Esophagus muscularis mucosa (tissue), 4 donors: ENCODE results near the gene FCRLA. TPM values are rescaled to one million over a fixed set of nuclear protein-coding genes. Genes with fewer than 3 reads are reported as not detected.
"Not testable (repeated sequence)": the region's sequence is repeated elsewhere in the genome, so short reads cannot be mapped to it uniquely, and the experiment has no call there.

Source experiments
- DNase-seq: peaks from one replicate; pipeline ENCODE4 v3.0.0-alpha.2; 2017; ENCODE audit errors: extremely low spot score
- H3K27ac ChIP-seq, 4 donors: fragments of 200-600 bp; sonication (generic); replicated peaks in 1 of 4; 1 replicate in 3 of 4; 2 replicates in 1 of 4; pipeline ENCODE4 v1.5.1; 2016 to 2019; ENCODE audit warnings: mild to moderate bottlenecking in 1 of 4
- H3K27me3 ChIP-seq, 4 donors: fragments of 200-600 bp; sonication (generic); one replicate each; pipeline versions ENCODE4 v1.5.1 to v1.6.0; 2016 to 2019
- H3K36me3 ChIP-seq, 4 donors: fragments of 200-600 bp; sonication (generic); one replicate each; pipeline ENCODE4 v1.5.1; 2016 to 2019
- H3K4me1 ChIP-seq, 4 donors: fragments of 200-600 bp; sonication (generic); one replicate each; pipeline ENCODE4 v1.5.1; 2016 to 2019
- H3K4me3 ChIP-seq, 4 donors: fragments of 200-600 bp; sonication (generic); 1 replicate in 2 of 4; 2 replicates in 2 of 4; pipeline ENCODE4 v1.5.1; 2016 to 2019; ENCODE audit warnings: mild to moderate bottlenecking in 4 of 4, moderate library complexity in 1 of 4
- H3K9me3 ChIP-seq, 4 donors: fragments of 200-600 bp; sonication (generic); 1 replicate in 3 of 4; 2 replicates in 1 of 4; pipeline ENCODE4 v1.5.1; 2016 to 2019
- CTCF ChIP-seq, 3 experiments: fragments of 200-600 bp in 2 of 3; fragments of 450-650 bp in 1 of 3; sonication (generic) in 2 of 3; IDR thresholded peaks; one replicate each; pipeline ENCODE4 v1.5.1; 2017 to 2019; ENCODE audit warnings: antibody characterized with exemption in 3 of 3, mild to moderate bottlenecking in 2 of 3, moderate library complexity in 1 of 3
- EP300 ChIP-seq: sonication (generic); formaldehyde crosslinking; IDR thresholded peaks from one replicate; pipeline ENCODE4 v1.6.1; 2017; ENCODE audit warnings: antibody characterized with exemption
- POLR2A ChIP-seq: fragments of 450-650 bp; IDR thresholded peaks from one replicate; pipeline ENCODE4 v1.6.1; 2017; ENCODE audit warnings: antibody characterized with exemption, moderate library complexity, mild to moderate bottlenecking, low read depth
- POLR2AphosphoS5 ChIP-seq, 2 donors: sonication (generic); formaldehyde crosslinking; IDR thresholded peaks; one replicate each; pipeline ENCODE4 v1.6.1; 2017; ENCODE audit warnings: antibody characterized with exemption in 2 of 2
- WGBS: methylation state at CpG from one replicate; pipeline ENCODE4 v1.1.5; 2018; 5-methylcytosine and 5-hydroxymethylcytosine counted together
- intact Hi-C: fragments of 100-400 bp; cut with DNase I; formaldehyde crosslinking; loops from one replicate; pipeline ENCODE4 v1.15.1; 2023
- total RNA-seq, 4 donors: library from RNA; depleted of rRNA; stranded (reverse); fragments of >200 nt; gene quantifications; one replicate each; pipeline versions ENCODE4 v1.1.0 to v1.2.1, GENCODE V29; 2016

Gene FCRLA
- total RNA-seq: under 1 TPM in 2 of 4 donors, not detected in 2; 0.33 to 0.75 TPM

DNA sequence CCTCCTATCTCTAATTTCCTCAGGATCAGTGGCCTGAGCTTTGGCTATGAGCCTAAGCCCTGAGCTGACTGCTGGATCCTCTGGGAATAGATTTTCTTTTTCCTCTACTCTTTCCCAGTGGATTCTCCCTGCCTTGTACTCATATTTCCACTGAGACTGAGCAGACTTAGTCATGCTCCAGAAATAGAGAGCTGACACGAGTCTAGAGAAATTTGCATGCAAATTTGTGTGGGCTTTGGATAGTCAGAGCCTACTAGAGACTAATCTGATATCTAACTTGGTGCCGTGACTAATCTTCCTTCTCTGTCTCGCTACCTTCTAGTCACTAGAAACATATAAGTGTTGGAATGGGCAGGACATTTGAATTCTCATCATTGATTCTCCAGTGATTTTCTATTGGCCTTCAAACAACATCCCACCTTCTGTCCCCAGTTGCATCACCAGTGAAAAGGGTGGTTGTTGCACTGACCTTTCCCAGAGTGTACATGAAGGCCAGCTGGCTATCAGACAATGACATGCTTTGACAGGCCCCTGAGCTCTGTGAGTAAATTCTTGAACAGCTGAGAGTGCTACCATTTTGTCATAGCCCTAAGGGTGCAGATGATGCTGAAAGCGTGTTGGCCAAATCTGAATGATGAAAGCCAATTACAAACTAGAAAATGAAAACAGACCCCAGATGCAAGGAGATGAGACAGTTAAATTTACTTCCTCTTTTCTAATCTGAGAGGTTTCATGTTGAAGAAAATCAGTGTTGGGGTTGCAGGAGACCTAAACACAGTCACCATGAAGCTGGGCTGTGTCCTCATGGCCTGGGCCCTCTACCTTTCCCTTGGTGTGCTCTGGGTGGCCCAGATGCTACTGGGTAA, at the start of gene FCRLA:
FCRLA (plus strand) TSS at position 748 of the 866 bp plus-strand sequence; CDS start at position 784, 36 bp downstream.
- no peaks in the 10 kb centered on the region for H3K4me1 ChIP-seq
- intact Hi-C loops: no loop called here
- TF ChIP-seq POLR2A (no peak), CTCF (IDR thresholded peaks at IDR 0.05) (no peak), POLR2AphosphoS5 (IDR thresholded peaks at IDR 0.05) (no peak), EP300 (no peak)
- WGBS: 43% methylated on average over 4 of the region's 4 CpGs
- peaks cover 0 to 10% (median 0%) of the 10 kb centered on the region in 4 donors for H3K27me3 ChIP-seq
- no peak for DNase-seq
- peak within 1 kb of the TSS in 2 of 4 donors; percentile 10 to 23 for H3K27ac ChIP-seq
- no peak within 1 kb of the TSS for H3K4me3 ChIP-seq
- H3K9me3 ChIP-seq: no peaks in the 10 kb centered on the region
- no peaks in the 10 kb centered on the region for H3K36me3 ChIP-seq

DNA sequence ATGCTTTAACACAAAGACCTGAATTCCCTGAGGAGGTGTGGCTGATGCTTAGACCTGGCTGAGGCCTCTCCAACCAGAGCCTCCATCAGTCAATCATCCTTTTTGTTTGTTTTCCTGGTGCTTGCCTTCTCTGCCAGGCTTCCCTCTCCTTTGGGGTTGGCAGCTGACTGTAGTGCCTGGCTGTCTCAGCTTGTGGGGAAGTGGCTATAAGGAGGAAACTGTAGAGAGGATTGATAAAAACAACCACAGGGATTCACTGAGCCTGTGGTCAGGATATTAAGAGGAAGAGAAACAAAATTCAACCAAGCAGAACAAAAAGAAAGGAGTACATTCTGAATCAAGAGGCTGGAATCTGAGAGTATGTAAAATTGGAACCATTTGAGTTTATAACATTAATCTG, 48.5 kb upstream of the FCRLA start:
- DNase-seq, H3K27ac ChIP-seq, H3K4me3 ChIP-seq, H3K4me1 ChIP-seq, H3K36me3 ChIP-seq, intact Hi-C loops, H3K9me3 ChIP-seq, H3K27me3 ChIP-seq: not testable (repeated sequence)

DNA sequence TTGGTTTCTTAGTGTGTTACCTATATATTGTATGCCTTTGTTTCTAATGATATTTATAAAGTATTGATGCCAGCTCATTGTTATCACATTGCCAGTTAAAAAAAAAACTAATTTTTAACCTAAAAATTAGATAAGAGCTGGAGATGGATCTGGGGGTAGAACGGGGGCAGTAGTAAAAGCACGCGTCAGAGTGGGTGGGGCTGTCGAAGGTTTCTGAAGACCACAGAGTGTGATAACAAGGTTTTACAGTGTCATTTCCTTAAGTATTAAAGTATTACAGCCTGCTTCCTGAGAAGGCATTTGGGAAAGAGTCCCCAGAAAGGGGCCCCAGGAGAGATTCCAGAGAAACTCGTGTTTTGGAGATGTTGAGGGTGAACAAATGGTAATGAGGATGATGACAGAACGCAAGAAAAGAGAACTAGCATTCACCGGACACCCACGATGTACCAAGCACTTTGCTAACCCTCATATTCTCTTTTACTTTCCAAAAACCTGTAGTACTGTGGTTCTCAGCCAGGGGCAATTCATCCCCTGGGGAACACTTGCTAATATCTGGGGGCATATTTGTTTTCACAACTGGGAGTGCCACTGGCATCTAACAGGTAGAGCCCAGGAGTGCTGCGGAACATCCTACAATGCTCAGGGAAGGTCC, 45.2 kb upstream of the FCRLA start:
- intact Hi-C loops: not testable (repeated sequence)

GRCh38 chr1:161662684-161663339, 44.2 kb upstream of the FCRLA start, which contains the start of gene FCGR2B:
Gene FCGR2B (plus strand): TSS chr1:161663143. CDS start chr1:161663242, 99 bp downstream.
- H3K36me3 ChIP-seq, H3K27me3 ChIP-seq, H3K9me3 ChIP-seq, DNase-seq, intact Hi-C loops, H3K4me3 ChIP-seq, H3K27ac ChIP-seq, H3K4me1 ChIP-seq: not testable (repeated sequence)
- no CpG with 5 or more reads among the region's 4 CpGs for WGBS

More for the DNA sequence above, 45.2 kb upstream of the FCRLA start:
- not testable (repeated sequence) for H3K36me3 ChIP-seq, H3K27ac ChIP-seq, H3K9me3 ChIP-seq, H3K4me1 ChIP-seq, H3K4me3 ChIP-seq, DNase-seq, H3K27me3 ChIP-seq
- WGBS: no CpG with 5 or more reads among the region's 9 CpGs

DNA sequence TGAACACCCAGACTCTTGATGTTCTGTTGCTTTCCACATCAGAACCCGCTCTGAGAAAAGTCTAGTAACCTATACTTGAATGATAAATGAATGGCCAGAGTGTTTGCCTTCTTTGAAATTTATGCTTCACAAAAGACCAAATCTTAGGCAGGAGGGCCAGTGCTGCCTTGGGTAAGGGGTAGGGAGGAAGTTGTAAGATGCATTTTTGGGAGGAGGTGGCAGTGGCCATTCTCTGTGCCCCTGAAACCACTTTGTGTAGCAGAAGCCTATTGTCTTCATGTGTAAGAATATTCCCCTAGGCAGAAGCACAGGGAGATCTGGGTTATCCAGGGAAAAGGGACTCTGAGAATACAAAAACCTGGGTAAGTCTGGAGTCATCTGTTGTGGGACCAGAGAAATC, 43.5 kb upstream of the FCRLA start:
- H3K4me3 ChIP-seq, H3K9me3 ChIP-seq, H3K36me3 ChIP-seq, intact Hi-C loops, H3K27me3 ChIP-seq, DNase-seq, H3K27ac ChIP-seq, H3K4me1 ChIP-seq: not testable (repeated sequence)
- no CpG with 5 or more reads among the region's 1 CpG for WGBS

DNA sequence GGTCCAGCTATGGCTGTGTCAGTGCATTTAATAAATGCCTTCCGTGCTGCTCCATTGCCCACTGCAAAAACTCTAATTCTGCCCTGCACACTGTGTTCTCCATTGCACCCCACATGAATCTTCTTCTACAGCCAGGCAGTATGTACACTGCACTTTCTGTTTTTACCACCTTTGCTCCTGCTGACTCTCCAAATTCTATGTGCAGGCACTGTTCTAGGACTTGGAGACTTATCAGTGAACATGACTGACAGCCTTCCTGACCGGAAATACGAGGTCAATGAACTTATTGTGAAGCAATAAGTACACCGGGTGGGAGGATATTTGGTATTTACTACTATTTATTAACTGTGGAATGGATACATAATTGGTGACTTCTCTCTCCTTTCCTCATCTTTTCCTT, 42.3 kb upstream of the FCRLA start:
- H3K9me3 ChIP-seq, DNase-seq, H3K27me3 ChIP-seq, H3K27ac ChIP-seq, H3K4me3 ChIP-seq, H3K36me3 ChIP-seq, H3K4me1 ChIP-seq, intact Hi-C loops: not testable (repeated sequence)
- WGBS: no CpG with 5 or more reads among the region's 4 CpGs

DNA sequence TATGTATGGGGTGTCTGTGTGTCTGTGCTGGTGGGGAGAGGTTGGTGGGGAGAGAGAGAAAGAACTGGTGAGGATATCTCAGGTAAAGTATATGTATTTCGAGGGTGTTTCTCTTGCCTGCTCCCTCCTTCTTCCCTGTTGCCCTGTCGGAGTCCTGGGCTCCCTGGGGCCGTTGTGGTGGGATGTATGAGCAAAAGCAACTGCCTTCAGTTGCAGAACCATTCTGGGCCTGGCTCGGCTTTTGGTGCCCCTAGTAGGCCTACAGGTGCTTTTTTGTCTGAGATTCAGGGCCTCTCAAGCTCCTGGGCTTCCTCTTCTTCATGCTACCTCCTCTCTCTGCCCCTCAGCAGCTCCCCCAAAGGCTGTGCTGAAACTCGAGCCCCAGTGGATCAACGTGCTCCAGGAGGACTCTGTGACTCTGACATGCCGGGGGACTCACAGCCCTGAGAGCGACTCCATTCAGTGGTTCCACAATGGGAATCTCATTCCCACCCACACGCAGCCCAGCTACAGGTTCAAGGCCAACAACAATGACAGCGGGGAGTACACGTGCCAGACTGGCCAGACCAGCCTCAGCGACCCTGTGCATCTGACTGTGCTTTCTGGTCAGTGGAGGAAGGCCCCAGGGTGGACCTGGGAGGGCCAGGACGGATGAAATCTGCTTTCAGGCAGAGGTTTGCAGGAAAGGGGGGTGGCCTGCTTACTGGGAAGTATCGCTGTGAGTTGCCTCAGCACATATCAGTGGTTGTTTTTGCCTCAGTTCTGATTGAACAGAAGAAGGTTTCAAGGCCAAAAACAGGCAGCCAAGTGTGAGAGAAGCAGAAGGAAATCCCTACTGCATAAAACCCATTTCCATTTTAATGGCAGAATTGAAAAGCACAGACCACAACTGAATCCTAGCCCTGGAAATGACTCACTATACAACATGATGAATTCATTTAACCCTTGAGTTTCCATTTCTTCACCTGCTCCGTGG, 35.7 kb upstream of the FCRLA start:
- H3K27ac ChIP-seq, DNase-seq, intact Hi-C loops, H3K4me1 ChIP-seq, H3K4me3 ChIP-seq, H3K36me3 ChIP-seq, H3K27me3 ChIP-seq, H3K9me3 ChIP-seq: not testable (repeated sequence)
- 63% methylated on average over 8 of the region's 15 CpGs for WGBS

DNA sequence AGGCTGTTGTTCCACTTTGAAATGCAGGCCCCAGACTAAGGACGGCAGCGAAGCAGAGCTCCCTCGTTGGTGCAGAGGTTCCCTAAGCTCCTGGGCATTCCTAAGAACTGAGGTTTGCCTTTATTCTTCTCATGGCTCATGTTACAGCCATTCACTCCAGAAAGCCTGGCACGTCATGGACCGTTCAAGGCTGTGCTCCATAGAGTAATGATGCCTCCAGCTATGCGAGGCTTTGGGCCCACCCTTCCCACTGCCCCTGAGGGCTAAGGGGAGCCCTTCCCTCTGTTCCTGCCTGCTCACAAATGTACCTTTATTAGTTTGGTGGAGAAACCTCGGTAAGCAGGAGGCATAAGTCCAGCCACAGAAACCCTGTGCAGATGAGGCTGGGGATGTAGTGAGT, 33.6 kb upstream of the FCRLA start:
- H3K36me3 ChIP-seq, intact Hi-C loops, H3K9me3 ChIP-seq, H3K27ac ChIP-seq, H3K27me3 ChIP-seq, H3K4me3 ChIP-seq, DNase-seq, H3K4me1 ChIP-seq: not testable (repeated sequence)
- WGBS: 84% methylated on average over 6 of the region's 7 CpGs

GRCh38 chr1:161674447-161674846, 32.6 kb upstream of the FCRLA start:
- H3K27me3 ChIP-seq, H3K4me1 ChIP-seq, H3K36me3 ChIP-seq, H3K27ac ChIP-seq, DNase-seq, H3K9me3 ChIP-seq, intact Hi-C loops, H3K4me3 ChIP-seq: not testable (repeated sequence)
- WGBS: 40% methylated on average over 2 of the region's 3 CpGs

- H3K4me1 ChIP-seq, intact Hi-C loops, H3K4me3 ChIP-seq, H3K36me3 ChIP-seq, H3K27me3 ChIP-seq, H3K27ac ChIP-seq, H3K9me3 ChIP-seq, DNase-seq: not testable (repeated sequence)
- WGBS: 66% methylated on average over 3 of the region's 3 CpGs
Observed at GRCh38 chr1:161674908-161675307, 32.1 kb upstream of the FCRLA start.
